GM19043 (cell line): ENCODE measurements around the gene SGSH.
"Not testable (repeated sequence)": the region's sequence is repeated elsewhere in the genome, so short reads cannot be mapped to it uniquely, and the experiment has no call there.

ENCODE experiments used
- ATAC-seq: cut with Tn5 transposase; IDR thresholded peaks from one replicate; pipeline ENCODE4 v1.9.1; 2021; ENCODE audit warnings: low read depth; ENCODE audit not compliant: unreplicated experiment

Gene SGSH

GRCh38 chr17:80220054-80220735 lies at the start of gene SGSH, which contains the start of gene SLC26A11:
TSS of gene SGSH (minus strand) at chr17:80220333. CDS start at chr17:80220313, 20 bp downstream.
TSS of gene SLC26A11 (plus strand) at chr17:80220427. CDS start at chr17:80221561, 1,134 bp downstream.
- no peak for ATAC-seq

- ATAC-seq, result no peak
Measured at GRCh38 chr17:80269405-80269807, 49.3 kb upstream of the SGSH start.

GRCh38 chr17:80268427-80268826 lies 48.3 kb upstream of the SGSH start:
- ATAC-seq, result no peak

GRCh38 chr17:80267391-80267790 lies 47.3 kb upstream of the SGSH start:
- ATAC-seq, result no peak

- no peak for ATAC-seq
Measured at GRCh38 chr17:80265205-80266068, 45.3 kb upstream of the SGSH start.

GRCh38 chr17:80264205-80265075 lies 44.3 kb upstream of the SGSH start:
- ATAC-seq, result no peak

- ATAC-seq, result no peak
Measured at GRCh38 chr17:80263253-80264204, 43.4 kb upstream of the SGSH start.

- no peak for ATAC-seq
Measured at GRCh38 chr17:80262775-80263244, 42.7 kb upstream of the SGSH start.

GRCh38 chr17:80262291-80262690 lies 42.2 kb upstream of the SGSH start:
- no peak for ATAC-seq

- no peak for ATAC-seq
Measured at GRCh38 chr17:80261895-80262279, 41.8 kb upstream of the SGSH start.

GRCh38 chr17:80261159-80261894 lies 41.2 kb upstream of the SGSH start:
- ATAC-seq, result no peak

GRCh38 chr17:80260791-80261158 lies 40.6 kb upstream of the SGSH start, which contains the start of gene RNF213:
TSS of gene RNF213 (plus strand) at chr17:80260852. CDS start at chr17:80263682, 2,830 bp downstream.
- ATAC-seq, result no peak

GRCh38 chr17:80260069-80260535 lies 40.0 kb upstream of the SGSH start:
- ATAC-seq, result no peak

- ATAC-seq, result no peak
Measured at GRCh38 chr17:80259457-80260068, 39.4 kb upstream of the SGSH start.

GRCh38 chr17:80258296-80258695 lies 38.2 kb upstream of the SGSH start:
- not testable (repeated sequence) for ATAC-seq

GRCh38 chr17:80257716-80258213 lies 37.6 kb upstream of the SGSH start:
- no peak for ATAC-seq

GRCh38 chr17:80256034-80256350 lies 35.9 kb upstream of the SGSH start:
- no peak for ATAC-seq
